ENCODE measurements around the gene SLC6A18.

DNA sequence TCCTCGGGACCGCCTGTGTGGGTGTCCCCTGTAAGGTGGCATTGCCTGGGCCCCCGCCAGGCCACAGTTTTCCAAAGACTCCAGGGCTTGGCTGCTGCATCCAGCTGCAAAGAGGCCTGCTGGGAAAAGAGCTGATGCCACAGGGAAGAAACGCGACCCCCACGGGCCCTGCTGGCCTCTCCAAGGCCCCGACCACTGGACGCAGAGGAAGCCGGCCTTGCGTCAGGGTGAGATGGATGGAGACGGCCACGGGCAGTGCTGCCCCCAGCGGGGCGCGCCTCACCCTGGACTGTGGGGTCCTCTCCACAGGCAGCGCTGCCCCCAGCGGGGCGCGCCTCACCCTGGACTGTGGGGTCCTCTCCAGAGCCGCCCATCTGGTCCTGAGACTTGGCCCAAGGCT, 45.1 kb upstream of the SLC6A18 start:
- TF ChIP-seq POLR2A (IDR thresholded peaks at IDR 0.05; ENCODE audit: low read depth, low read length) = no peak
- TF ChIP-seq POLR2AphosphoS5 (IDR thresholded peaks at IDR 0.05; ENCODE audit: low read depth, low read length) = no peak
- no peak for TF ChIP-seq TAF1 (IDR thresholded peaks at IDR 0.05; ENCODE audit: borderline replicate concordance, low read depth, low read length)

All from GM12892 (cell line).